Stomach (tissue), 19 donors: ENCODE measurements around the gene APH1B. TPM values are rescaled to one million over a fixed set of nuclear protein-coding genes. Genes with fewer than 3 reads are reported as not detected.
A peak's percentile ranks its signal among the peaks of the same experiment; 100 is the strongest.

Source experiments
- DNase-seq, 2 donors: peaks; one replicate each; pipeline versions ENCODE4 v3.0.0 to v3.0.0-alpha.2; 2013 to 2019
- H3K27ac ChIP-seq, 5 donors: fragments of 200-600 bp in 4 of 5; sonication (generic) in 4 of 5; one replicate each; pipeline ENCODE4 v1.5.1; 2013 to 2019; ENCODE audit warnings: mild to moderate bottlenecking in 1 of 5, moderate library complexity in 1 of 5
- H3K27me3 ChIP-seq, 3 donors: fragments of 200-600 bp; sonication (generic); one replicate each; pipeline ENCODE4 v1.5.1; 2017 to 2019; ENCODE audit warnings: mixed run types in 1 of 3
- H3K36me3 ChIP-seq, 4 donors: fragments of 200-600 bp; sonication (generic); 1 replicate in 3 of 4; 2 replicates in 1 of 4; pipeline ENCODE4 v1.5.1; 2016 to 2019
- H3K4me1 ChIP-seq, 4 donors: fragments of 200-600 bp; sonication (generic); one replicate each; pipeline ENCODE4 v1.5.1; 2016 to 2019
- H3K4me3 ChIP-seq, 4 donors: fragments of 200-600 bp; sonication (generic) in 3 of 4; one replicate each; pipeline ENCODE4 v1.5.1; 2016 to 2019; ENCODE audit warnings: mild to moderate bottlenecking in 1 of 4
- H3K9me3 ChIP-seq, 4 donors: fragments of 200-600 bp; sonication (generic); one replicate each; pipeline ENCODE4 v1.5.1; 2016 to 2019
- CTCF ChIP-seq, 7 experiments: fragments of 450-650 bp in 4 of 7; fragments of 200-600 bp in 3 of 7; sonication (generic) in 3 of 7; IDR thresholded peaks; one replicate each; pipeline ENCODE4 v1.5.1; 2016 to 2019; ENCODE audit warnings: antibody characterized with exemption in 7 of 7, control low read depth in 2 of 7, mild to moderate bottlenecking in 1 of 7
- EP300 ChIP-seq: sonication (generic); formaldehyde crosslinking; IDR thresholded peaks from one replicate; pipeline ENCODE4 v1.6.1; 2017; ENCODE audit warnings: antibody characterized with exemption
- POLR2A ChIP-seq, 4 donors: fragments of 450-650 bp; IDR thresholded peaks; one replicate each; pipeline ENCODE4 v1.6.1; 2016; ENCODE audit warnings: antibody characterized with exemption in 4 of 4, control low read depth in 2 of 4, mild to moderate bottlenecking in 1 of 4, moderate library complexity in 1 of 4
- POLR2AphosphoS5 ChIP-seq, 3 donors: sonication (generic); formaldehyde crosslinking; IDR thresholded peaks; one replicate each; pipeline ENCODE4 v1.6.1; 2016; ENCODE audit warnings: antibody characterized with exemption in 3 of 3
- WGBS, 5 donors: extraction: QIAGEN DNeasy Blood & Tissue Kit in 3 of 5; methylation state at CpG; one replicate each; pipeline versions ENCODE4 v1.1.5 to v1.1.7; 2013 to 2018; 5-methylcytosine and 5-hydroxymethylcytosine counted together
- intact Hi-C: fragments of 100-400 bp; cut with DNase I; formaldehyde crosslinking; loops from one replicate; pipeline ENCODE4 v1.15.1; 2023; ENCODE audit warnings: low total_unique reads
- long read RNA-seq, 10 donors: transcript quantifications; one replicate each; lab custom pipeline, GENCODE V29; 2026
- polyA plus RNA-seq, 3 donors: library from polyadenylated mRNA; stranded (reverse); fragments of 200-250 nt; gene quantifications; one replicate each; pipeline ENCODE4 v1.2.3, GENCODE V29; 2013
- total RNA-seq, 5 donors: library from RNA; depleted of rRNA; stranded (reverse); fragments of >200 nt; gene quantifications; one replicate each; pipeline versions ENCODE4 v1.1.0 to v1.2.3, GENCODE V29; 2014 to 2016
- donor health status: healthy with polysubstance abuse.
- donor health status: Bipolar disorder and iron deficiency.
- donor health status: healthy.

The APH1B gene
- total RNA-seq (10 to 100 TPM in 1 of 5 donors, 1 to 10 TPM in 3, under 1 TPM in 1; 0.45 to 23.5 (median 7.6) TPM), polyA plus RNA-seq (1 to 10 TPM in 2 of 3 donors, under 1 TPM in 1; 0.92 to 3.8 (median 2.7) TPM)
- long read RNA-seq, donor 1, full-length matches to known transcripts, result 3 of 3 reads
- long read RNA-seq, donor 1, partial matches to known transcripts, result 0 of 3 reads
- long read RNA-seq, donor 1, other reads (novel, unspliced or antisense), result 0 of 3 reads
- long read RNA-seq, donor 2, full-length matches to known transcripts, result 1 of 1 reads
- long read RNA-seq, donor 2, partial matches to known transcripts, result 0 of 1 reads
- long read RNA-seq, donor 2, other reads (novel, unspliced or antisense), result 0 of 1 reads
- long read RNA-seq, donor 3, full-length matches to known transcripts, result 1 of 1 reads
- long read RNA-seq, donor 3, partial matches to known transcripts, result 0 of 1 reads
- long read RNA-seq, donor 3, other reads (novel, unspliced or antisense), result 0 of 1 reads
- long read RNA-seq, donor 4, result 0 reads
- long read RNA-seq, donor 5, full-length matches to known transcripts, result 4 of 4 reads
- long read RNA-seq, donor 5, partial matches to known transcripts, result 0 of 4 reads
- long read RNA-seq, donor 5, other reads (novel, unspliced or antisense), result 0 of 4 reads
- long read RNA-seq, donor 6, full-length matches to known transcripts, result 7 of 7 reads
- long read RNA-seq, donor 6, partial matches to known transcripts, result 0 of 7 reads
- long read RNA-seq, donor 6, other reads (novel, unspliced or antisense), result 0 of 7 reads
- long read RNA-seq, donor 7, full-length matches to known transcripts, result 1 of 1 reads
- long read RNA-seq, donor 7, partial matches to known transcripts, result 0 of 1 reads
- long read RNA-seq, donor 7, other reads (novel, unspliced or antisense), result 0 of 1 reads
- long read RNA-seq, donor 8, full-length matches to known transcripts, result 6 of 6 reads
- long read RNA-seq, donor 8, partial matches to known transcripts, result 0 of 6 reads
- long read RNA-seq, donor 8, other reads (novel, unspliced or antisense), result 0 of 6 reads
- long read RNA-seq, donor 9, full-length matches to known transcripts, result 3 of 3 reads
- long read RNA-seq, donor 9, partial matches to known transcripts, result 0 of 3 reads
- long read RNA-seq, donor 9, other reads (novel, unspliced or antisense), result 0 of 3 reads
- long read RNA-seq, donor 10, full-length matches to known transcripts, result 3 of 3 reads
- long read RNA-seq, donor 10, partial matches to known transcripts, result 0 of 3 reads
- long read RNA-seq, donor 10, other reads (novel, unspliced or antisense), result 0 of 3 reads

- TF ChIP-seq CTCF (IDR thresholded peaks at IDR 0.05) (no peak), EP300 (no peak), POLR2AphosphoS5 (IDR thresholded peaks at IDR 0.05) (peak in 2 of 3 donors; percentile 41 to 75), POLR2A (IDR thresholded peaks at IDR 0.05) (no peak)
- H3K4me1 ChIP-seq, result peaks cover 0 to 22% (median 14%) of the 10 kb centered on the region in 4 donors
- no peaks in the 10 kb centered on the region for H3K9me3 ChIP-seq
- H3K27ac ChIP-seq, result peak within 1 kb of the TSS; percentile 81 to 90 (median 88)
- 0 to 1% (median 1%) methylated on average over 14 to 100 of the region's 102 CpGs for WGBS, 5 donors
- intact Hi-C loops, result no loop called here
- H3K36me3 ChIP-seq, result peaks cover 0 to 11% (median 5%) of the 10 kb centered on the region in 4 donors
- peak; percentile 86 to 94 for DNase-seq
- no peaks in the 10 kb centered on the region for H3K27me3 ChIP-seq
- H3K4me3 ChIP-seq, result peak within 1 kb of the TSS; percentile 69 to 89 (median 80)
These were observed at the start of gene APH1B for GRCh38 chr15:63277038-63277892. TSS of gene APH1B (plus strand) at chr15:63277605. CDS start at chr15:63277624, 19 bp downstream.

- intact Hi-C loops, result no loop called here
- Histone ChIP-seq H3K36me3 (peaks cover 0 to 13% (median 12%) of the 10 kb centered on the region in 4 donors), H3K4me1 (peaks cover 3 to 57% (median 19%) of the 10 kb centered on the region in 4 donors), H3K4me3 (no peak overlapping the region), H3K9me3 (no peaks in the 10 kb centered on the region), H3K27ac (no peak overlapping the region), H3K27me3 (no peaks in the 10 kb centered on the region)
- WGBS, 5 donors, result 91 to 97% (median 95%) methylated on average over 2 of the region's 2 CpGs
- TF ChIP-seq POLR2A (IDR thresholded peaks at IDR 0.05), result no peak
- TF ChIP-seq EP300, result no peak
- no peak for TF ChIP-seq CTCF (IDR thresholded peaks at IDR 0.05)
- TF ChIP-seq POLR2AphosphoS5 (IDR thresholded peaks at IDR 0.05), result no peak
- no peak for DNase-seq
These were observed 49.7 kb upstream of the APH1B start for GRCh38 chr15:63227689-63228088.

- no peaks in the 10 kb centered on the region for H3K36me3 ChIP-seq
- intact Hi-C loops, result no loop called here
- H3K4me1 ChIP-seq, result peaks cover 23 to 87% (median 39%) of the 10 kb centered on the region in 4 donors
- 92 to 99% (median 97%) methylated on average over 3 of the region's 3 CpGs for WGBS, 5 donors
- no peaks in the 10 kb centered on the region for H3K27me3 ChIP-seq
- no peaks in the 10 kb centered on the region for H3K9me3 ChIP-seq
- H3K27ac ChIP-seq, result no peak overlapping the region
- H3K4me3 ChIP-seq, result no peak overlapping the region
- DNase-seq, result no peak
- TF ChIP-seq EP300 (no peak), POLR2A (IDR thresholded peaks at IDR 0.05) (no peak), CTCF (IDR thresholded peaks at IDR 0.05) (no peak), POLR2AphosphoS5 (IDR thresholded peaks at IDR 0.05) (no peak)
These were observed 46.2 kb upstream of the APH1B start for GRCh38 chr15:63231206-63231605.
